PC-3 (cell line): ENCODE measurements around the gene FAM161A. TPM values are rescaled to one million over a fixed set of nuclear protein-coding genes. Genes with fewer than 3 reads are reported as not detected.
A peak's percentile ranks its signal among the peaks of the same experiment; 100 is the strongest.

ENCODE experiments used
- ATAC-seq: fragments of 200-7000 bp; cut with Tn5 transposase; 2 replicates; pipeline ENCODE4 v1.9.1; 2020; ENCODE audit warnings: mild to moderate bottlenecking, moderate library complexity
- BruUV-seq: library from RNA; stranded (reverse); fragments of 400-500 nt; replicated peaks from 2 replicates; lab custom pipeline; 2021; lab: Mats Ljungman, UMichigan
- CTCF ChIA-PET: fragments of 300-600 bp; sonication (Branson Sonifier 250); formaldehyde crosslinking; loops from one replicate; lab custom pipeline; 2022; ENCODE audit warnings: antibody characterized with exemption; lab: Charles Lee
- POLR2A ChIA-PET: fragments of 300-600 bp; sonication (Branson Sonifier 250); formaldehyde crosslinking; loops from one replicate; lab custom pipeline; 2022; ENCODE audit warnings: antibody characterized with exemption; ENCODE audit not compliant: unreplicated experiment; lab: Charles Lee
- DNase-seq: peaks from one replicate; pipeline ENCODE4 v3.0.0-alpha.2; 2015
- H2AFZ ChIP-seq: fragments of 300-600 bp; sonication (generic); 2 replicates; pipeline ENCODE4 v1.6.0; 2016; ENCODE audit warnings: antibody characterized with exemption, low read length
- H3F3A ChIP-seq: fragments of 300-600 bp; sonication (generic); one replicate; pipeline ENCODE4 v1.6.0; 2017; ENCODE audit warnings: antibody characterized with exemption, low read length, control low read depth, mild to moderate bottlenecking; ENCODE audit not compliant: unreplicated experiment
- H3K27ac ChIP-seq: fragments of 300-600 bp; sonication (generic); 2 replicates; pipeline ENCODE4 v1.5.1; 2016; ENCODE audit warnings: mild to moderate bottlenecking, low read length
- H3K27me3 ChIP-seq: fragments of 300-600 bp; sonication (generic); 2 replicates; pipeline ENCODE4 v1.6.1; 2016; ENCODE audit warnings: low read length, mixed read lengths
- H3K36me3 ChIP-seq: fragments of 300-600 bp; sonication (generic); 2 replicates; pipeline ENCODE4 v1.6.1; 2016; ENCODE audit warnings: low read depth, mixed run types, low read length, mixed read lengths
- H3K4me1 ChIP-seq: fragments of 300-600 bp; sonication (generic); 2 replicates; pipeline ENCODE4 v1.5.1; 2016; ENCODE audit warnings: low read length; ENCODE audit not compliant: insufficient read depth
- H3K4me2 ChIP-seq: fragments of 300-600 bp; sonication (generic); 2 replicates; pipeline ENCODE4 v1.6.0; 2016; ENCODE audit warnings: low read length
- H3K4me3 ChIP-seq: fragments of 300-600 bp; sonication (generic); 2 replicates; pipeline ENCODE4 v1.5.1; 2016; ENCODE audit warnings: mild to moderate bottlenecking, low read length, mixed read lengths
- H3K79me2 ChIP-seq: fragments of 300-600 bp; sonication (generic); 2 replicates; pipeline ENCODE4 v1.6.1; 2017; ENCODE audit warnings: low read length, mixed read lengths
- H3K9ac ChIP-seq: fragments of 300-600 bp; sonication (generic); 2 replicates; pipeline ENCODE4 v1.6.0; 2016; ENCODE audit warnings: mild to moderate bottlenecking, low read length
- H3K9me2 ChIP-seq: fragments of 300-600 bp; sonication (generic); replicated peaks from 2 replicates; pipeline ENCODE4 v1.6.1; 2016; ENCODE audit warnings: mixed run types, low read length, mixed read lengths
- H3K9me3 ChIP-seq: fragments of 300-600 bp; sonication (generic); 2 replicates; pipeline ENCODE4 v1.6.1; 2016; ENCODE audit warnings: low read length, mixed read lengths
- H4K20me1 ChIP-seq: fragments of 300-600 bp; sonication (generic); 2 replicates; pipeline ENCODE4 v1.6.1; 2016; ENCODE audit warnings: low read length, mixed read lengths
- CTCF ChIP-seq: fragments of 300-600 bp; sonication (generic); conservative IDR thresholded peaks from 2 replicates; pipeline ENCODE4 v1.5.1; 2017; ENCODE audit warnings: antibody characterized with exemption, low read depth, mild to moderate bottlenecking, low read length
- EZH2 ChIP-seq: fragments of 300-600 bp; sonication (generic); IDR thresholded peaks from one replicate; pipeline ENCODE4 v1.6.1; 2017; ENCODE audit warnings: antibody characterized with exemption, mild to moderate bottlenecking, low read length; ENCODE audit not compliant: unreplicated experiment
- EZH2phosphoT487 ChIP-seq: fragments of 300-600 bp; sonication (generic); IDR thresholded peaks from 2 replicates; pipeline ENCODE4 v1.6.1; 2018; ENCODE audit warnings: mild to moderate bottlenecking, antibody characterized with exemption, low read length, borderline replicate concordance
- intact Hi-C: fragments of 100-400 bp; cut with micrococcal nuclease; formaldehyde crosslinking; loops from 2 replicates; pipeline ENCODE4 v1.9.0; 2023
- total RNA-seq: library from RNA; depleted of rRNA; stranded (reverse); fragments of >200 nt; gene quantifications from 2 replicates; pipeline ENCODE4 v1.2.3, GENCODE V29; 2014

FAM161A gene
- total RNA-seq, 1 experiment from 2014 or later = 3.2 TPM

- POLR2A ChIA-PET = no interaction called here
- DNase-seq = peak; percentile 40
- Histone ChIP-seq H3K9me3 (no peaks in the 10 kb centered on the region), H3K9ac (peak overlapping the region; percentile 99), H3K36me3 (peaks cover 25% of the 10 kb centered on the region), H3K27ac (peak overlapping the region; percentile 73), H3K9me2 (no peaks in the 10 kb centered on the region), H3K79me2 (peaks cover 57% of the 10 kb centered on the region), H3K4me1 (peaks cover 21% of the 10 kb centered on the region), H3K4me3 (peak overlapping the region; percentile 99), H2AFZ (peak overlapping the region; percentile 86), H3K27me3 (no peaks in the 10 kb centered on the region), H4K20me1 (peaks cover 35% of the 10 kb centered on the region), H3K4me2 (peak overlapping the region; percentile 89), H3F3A (no peaks in the 10 kb centered on the region)
- CTCF ChIA-PET = interaction anchor here (0.6 kb wide), 1 partner anchor 559 kb away, joined by 3 read pairs; no protein-coding TSS in a partner anchor
- TF ChIP-seq EZH2phosphoT487 (no peak), CTCF (no peak)
- intact Hi-C loops = loop anchor here (2.0 to 10.0 kb wide), 2 partner anchors 33 to 353 kb away; partner anchors contain the start of genes FAM161A and XPO1
- ATAC-seq = peak; percentile 34; the same call in 1 of the 2 replicates
- BruUV-seq = no TSS peak
Observed at GRCh38 chr2:61887717-61888266, 33.9 kb upstream of the FAM161A start.

GRCh38 chr2:61885896-61886603, 32.2 kb upstream of the FAM161A start:
- peaks cover 57% of the 10 kb centered on the region for H3K79me2 ChIP-seq
- H4K20me1 ChIP-seq = peaks cover 35% of the 10 kb centered on the region
- no peak overlapping the region for H2AFZ ChIP-seq
- peak overlapping the region; percentile 89 for H3K4me2 ChIP-seq
- DNase-seq (no peak), ATAC-seq (no peak)
- intact Hi-C loops = loop anchor here (2.0 to 10.0 kb wide), 2 partner anchors 31 to 351 kb away; partner anchors contain the start of genes FAM161A and XPO1
- H3K4me1 ChIP-seq = peaks cover 21% of the 10 kb centered on the region
- ChIA-PET POLR2A (no interaction called here), CTCF (no interaction called here)
- TF ChIP-seq EZH2phosphoT487 = no peak
- no peak for TF ChIP-seq CTCF
- no peak for TF ChIP-seq EZH2
- no TSS peak for BruUV-seq
- H3K9me3 ChIP-seq = no peaks in the 10 kb centered on the region
- no peak overlapping the region for H3K9ac ChIP-seq
- H3K4me3 ChIP-seq = peak overlapping the region; percentile 99
- no peak overlapping the region for H3K27ac ChIP-seq
- H3F3A ChIP-seq = no peaks in the 10 kb centered on the region
- no peaks in the 10 kb centered on the region for H3K27me3 ChIP-seq
- peaks cover 39% of the 10 kb centered on the region for H3K36me3 ChIP-seq
- no peaks in the 10 kb centered on the region for H3K9me2 ChIP-seq

GRCh38 chr2:61882850-61883249, 29.0 kb upstream of the FAM161A start:
- no peak for DNase-seq
- H3K36me3 ChIP-seq = peaks cover 68% of the 10 kb centered on the region
- POLR2A ChIA-PET = no interaction called here

More at GRCh38 chr2:61882850-61883249, 29.0 kb upstream of the FAM161A start:
- no peak for ATAC-seq
- no peaks in the 10 kb centered on the region for H3F3A ChIP-seq
- intact Hi-C loops = loop anchor here (10.0 kb wide), 1 partner anchor 348 kb away; the partner anchor contains the start of gene XPO1
- no peaks in the 10 kb centered on the region for H3K27me3 ChIP-seq
- H4K20me1 ChIP-seq = peaks cover 33% of the 10 kb centered on the region
- H3K4me2 ChIP-seq = no peak overlapping the region
- H3K4me1 ChIP-seq = peaks cover 15% of the 10 kb centered on the region
- peaks cover 42% of the 10 kb centered on the region for H3K79me2 ChIP-seq
- H3K4me3 ChIP-seq = no peak overlapping the region
- H3K9me3 ChIP-seq = no peaks in the 10 kb centered on the region
- no peak overlapping the region for H2AFZ ChIP-seq
- no peak overlapping the region for H3K27ac ChIP-seq
- TF ChIP-seq EZH2phosphoT487 (no peak), CTCF (no peak), EZH2 (no peak)
- CTCF ChIA-PET = no interaction called here
- no TSS peak for BruUV-seq
- no peak overlapping the region for H3K9ac ChIP-seq
- H3K9me2 ChIP-seq = no peaks in the 10 kb centered on the region
